HEK293T (cell line): ENCODE results near the gene RHBDD1.

Experiments used
- BHLHE40 ChIP-seq: fragments of 450-650 bp; IDR thresholded peaks from 2 replicates; pipeline ENCODE4 v1.6.1; 2016; ENCODE audit warnings: mild to moderate bottlenecking, moderate library complexity, borderline replicate concordance
- ELF4 ChIP-seq: fragments of 450-650 bp; IDR thresholded peaks from 2 replicates; pipeline ENCODE4 v1.6.1; 2017; ENCODE audit warnings: antibody characterized with exemption
- FOXK2 ChIP-seq: fragments of 450-650 bp; IDR thresholded peaks from 2 replicates; pipeline ENCODE4 v1.6.1; 2016; ENCODE audit warnings: mild to moderate bottlenecking
- FOXM1 ChIP-seq: fragments of 450-650 bp; IDR thresholded peaks from 2 replicates; pipeline ENCODE4 v1.6.1; 2017; ENCODE audit warnings: mild to moderate bottlenecking, borderline replicate concordance
- HDGF ChIP-seq: fragments of 450-650 bp; IDR thresholded peaks from 2 replicates; pipeline ENCODE4 v1.6.1; 2017; ENCODE audit warnings: antibody characterized with exemption, borderline replicate concordance
- SP1 ChIP-seq: fragments of 450-650 bp; IDR thresholded peaks from 2 replicates; pipeline ENCODE4 v1.6.1; 2017
- TARDBP ChIP-seq: fragments of 450-650 bp; IDR thresholded peaks from 2 replicates; pipeline ENCODE4 v1.6.1; 2016
- TF ChIP-seq, protein P1 (sequence below): fragments of 450-650 bp; IDR thresholded peaks from 2 replicates; pipeline ENCODE4 v1.6.1; 2016

DNA sequence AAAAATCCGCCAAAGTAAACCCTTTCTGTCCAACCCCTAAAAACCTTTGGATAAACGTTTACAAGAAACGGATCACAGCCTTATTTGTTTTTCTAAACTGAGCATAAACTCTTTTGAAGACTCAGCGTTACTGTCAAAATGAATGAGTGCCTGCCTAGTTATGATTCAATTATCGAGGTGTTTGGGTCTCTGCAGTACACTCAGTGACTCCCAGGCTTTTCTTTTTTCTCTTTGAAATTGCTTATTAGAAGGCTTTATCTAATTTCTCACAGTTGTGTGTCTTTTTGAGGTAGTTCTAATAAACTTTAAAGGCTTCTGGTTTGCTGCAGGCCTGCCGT lies 663 bp downstream of the RHBDD1 start:
- no peak for TF ChIP-seq HDGF
- no peak for TF ChIP-seq SP1
- TF ChIP-seq ELF4 = no peak
- no peak for TF ChIP-seq FOXK2
- TF ChIP-seq TARDBP = no peak
- TF ChIP-seq, protein P1, sequence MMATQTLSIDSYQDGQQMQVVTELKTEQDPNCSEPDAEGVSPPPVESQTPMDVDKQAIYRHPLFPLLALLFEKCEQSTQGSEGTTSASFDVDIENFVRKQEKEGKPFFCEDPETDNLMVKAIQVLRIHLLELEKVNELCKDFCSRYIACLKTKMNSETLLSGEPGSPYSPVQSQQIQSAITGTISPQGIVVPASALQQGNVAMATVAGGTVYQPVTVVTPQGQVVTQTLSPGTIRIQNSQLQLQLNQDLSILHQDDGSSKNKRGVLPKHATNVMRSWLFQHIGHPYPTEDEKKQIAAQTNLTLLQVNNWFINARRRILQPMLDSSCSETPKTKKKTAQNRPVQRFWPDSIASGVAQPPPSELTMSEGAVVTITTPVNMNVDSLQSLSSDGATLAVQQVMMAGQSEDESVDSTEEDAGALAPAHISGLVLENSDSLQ = peak; percentile 50
- TF ChIP-seq BHLHE40 = no peak
- no peak for TF ChIP-seq FOXM1
